Measurements from ENCODE around the gene DHRS7B.

Gene DHRS7B

GRCh38 chr17:21194703-21195102 lies 67.9 kb downstream of the DHRS7B start:
- DNase-seq (ENCODE audit: extremely low read depth, low read depth) = no peak
- H3K4me3 ChIP-seq (replicated peaks; ENCODE audit: low read depth, low read length) = no peak overlapping the region
- TF ChIP-seq CTCF (IDR thresholded peaks at IDR 0.05; ENCODE audit: low read depth, low read length, missing control alignments) = no peak

GRCh38 chr17:21196126-21196525 lies 69.4 kb downstream of the DHRS7B start:
- no peak overlapping the region for H3K4me3 ChIP-seq (replicated peaks; ENCODE audit: low read depth, low read length)
- no peak for DNase-seq (ENCODE audit: extremely low read depth, low read depth)
- TF ChIP-seq CTCF (IDR thresholded peaks at IDR 0.05; ENCODE audit: low read depth, low read length, missing control alignments) = no peak

- no peak for DNase-seq (ENCODE audit: extremely low read depth, low read depth)
- no peak for TF ChIP-seq CTCF (IDR thresholded peaks at IDR 0.05; ENCODE audit: low read depth, low read length, missing control alignments)
- H3K4me3 ChIP-seq (replicated peaks; ENCODE audit: low read depth, low read length) = no peak overlapping the region
Observed at GRCh38 chr17:21198411-21198810, 71.6 kb downstream of the DHRS7B start.

DNA sequence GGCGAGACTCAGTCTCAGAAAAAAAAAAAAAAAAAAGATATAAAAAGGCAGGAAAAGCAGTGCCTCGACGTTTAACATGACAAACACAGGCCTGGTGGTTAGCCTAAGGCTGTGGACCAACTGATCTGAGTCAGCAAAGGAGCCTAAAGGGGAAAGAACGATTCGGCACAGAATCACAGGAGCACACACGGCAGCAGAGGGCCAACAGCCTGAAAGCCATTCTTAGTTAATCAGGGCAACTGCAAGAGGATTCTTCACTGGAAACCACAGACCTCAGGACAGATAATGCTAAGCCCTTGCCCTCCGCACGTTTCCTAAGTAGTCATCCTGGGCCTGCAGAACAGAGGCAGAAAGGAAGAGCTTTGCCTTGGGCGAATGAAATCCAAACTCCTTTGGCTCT lies 72.5 kb downstream of the DHRS7B start:
- no peak for TF ChIP-seq CTCF (IDR thresholded peaks at IDR 0.05; ENCODE audit: low read depth, low read length, missing control alignments)
- DNase-seq (ENCODE audit: extremely low read depth, low read depth) = no peak
- no peak overlapping the region for H3K4me3 ChIP-seq (replicated peaks; ENCODE audit: low read depth, low read length)

GRCh38 chr17:21199856-21200255 lies 73.1 kb downstream of the DHRS7B start:
- TF ChIP-seq CTCF (IDR thresholded peaks at IDR 0.05; ENCODE audit: low read depth, low read length, missing control alignments) = no peak
- no peak overlapping the region for H3K4me3 ChIP-seq (replicated peaks; ENCODE audit: low read depth, low read length)
- no peak for DNase-seq (ENCODE audit: extremely low read depth, low read depth)

GRCh38 chr17:21200590-21201297 lies 74.0 kb downstream of the DHRS7B start:
- TF ChIP-seq CTCF (IDR thresholded peaks at IDR 0.05; ENCODE audit: low read depth, low read length, missing control alignments) = no peak
- H3K4me3 ChIP-seq (replicated peaks; ENCODE audit: low read depth, low read length) = no peak overlapping the region
- DNase-seq (ENCODE audit: extremely low read depth, low read depth) = no peak

GRCh38 chr17:21201298-21201595 lies 74.5 kb downstream of the DHRS7B start:
- H3K4me3 ChIP-seq (replicated peaks; ENCODE audit: low read depth, low read length) = no peak overlapping the region

More at GRCh38 chr17:21201298-21201595, 74.5 kb downstream of the DHRS7B start:
- no peak for TF ChIP-seq CTCF (IDR thresholded peaks at IDR 0.05; ENCODE audit: low read depth, low read length, missing control alignments)
- DNase-seq (ENCODE audit: extremely low read depth, low read depth) = no peak
